ENCODE data around the gene MDK. TPM values are rescaled to one million over a fixed set of nuclear protein-coding genes. Genes with fewer than 3 reads are reported as not detected.

The MDK gene
- total RNA-seq, 1 experiment from 2014 or later: 286 TPM

GRCh38 chr11:46345881-46346484 is 35.5 kb upstream of the MDK start:
- Histone ChIP-seq H3K4me2 (ENCODE audit: low read length) (no peak overlapping the region), H3K9me2 (ENCODE audit: insufficient read depth) (no peaks in the 10 kb centered on the region), H4K20me1 (ENCODE audit: insufficient read depth) (no peaks in the 10 kb centered on the region), H3K27me3 (ENCODE audit: insufficient read depth, low read length) (no peaks in the 10 kb centered on the region), H3K36me3 (ENCODE audit: control insufficient read depth in 1 of 2, insufficient read depth in 2 of 2, low read length in 2 of 2) (no peaks in the 10 kb centered on the region), H3K27ac (ENCODE audit: low read depth, low read length) (no peak overlapping the region), H3K9ac (ENCODE audit: low read length) (no peak overlapping the region), H3K4me3 (replicated peaks in 1 of 2; ENCODE audit: low read depth in 1 of 2, low read length in 2 of 2) (no peak overlapping the region), H3K79me2 (ENCODE audit: insufficient read depth, low read length) (peaks cover 33% of the 10 kb centered on the region), H3K9me3 (ENCODE audit: control insufficient read depth in 1 of 2, insufficient read depth in 1 of 2, low read depth in 1 of 2, low read length in 2 of 2) (no peaks in the 10 kb centered on the region), H3K4me1 (ENCODE audit: control insufficient read depth in 1 of 2, insufficient read depth in 2 of 2, low read length in 2 of 2) (peaks cover 14 to 22% of the 10 kb centered on the region in 2 experiments; a peak in 3 of 4 replicates), H2AFZ (ENCODE audit: low read depth, low read length, poor library complexity, severe bottlenecking) (no peak overlapping the region)
- ChIA-PET CTCF (interaction anchor here (1.2 kb wide), 1 partner anchor 36 kb away, joined by 4 read pairs; no protein-coding TSS in a partner anchor), RAD21 (ENCODE audit: low non-redundant PET in 1 of 2, low total read pairs in 2 of 2, uncharacterized antibody in 2 of 2, unreplicated experiment in 2 of 2) (no interaction called here), POLR2A (no interaction called here)
- BruUV-seq (replicated peaks): no TSS peak
- no peak for TF ChIP-seq FOSL1 (IDR thresholded peaks at IDR 0.05; ENCODE audit: low read depth)
- TF ChIP-seq SP1 (IDR thresholded peaks at IDR 0.05; ENCODE audit: low read depth): no peak
- no peak for TF ChIP-seq CBX3 (IDR thresholded peaks at IDR 0.05; ENCODE audit: low read depth)
- TF ChIP-seq SRF (IDR thresholded peaks at IDR 0.05; ENCODE audit: low read depth): no peak
- no peak for TF ChIP-seq YY1 (IDR thresholded peaks at IDR 0.05; ENCODE audit: extremely low read depth, insufficient replicate concordance, low read depth, low read length)
- TF ChIP-seq ELF1 (IDR thresholded peaks at IDR 0.05; ENCODE audit: borderline replicate concordance, low read depth): no peak
- TF ChIP-seq CEBPB (IDR thresholded peaks at IDR 0.05; ENCODE audit: low read depth): no peak
- no peak for TF ChIP-seq ZFX (IDR thresholded peaks at IDR 0.05)
- no peak for TF ChIP-seq EZH2phosphoT487 (IDR thresholded peaks at IDR 0.05; ENCODE audit: borderline replicate concordance)
- no peak for TF ChIP-seq EZH2 (IDR thresholded peaks at IDR 0.05)
- TF ChIP-seq EGR1 (IDR thresholded peaks at IDR 0.05; ENCODE audit: low read depth): no peak
- no peak for TF ChIP-seq REST (IDR thresholded peaks at IDR 0.05; ENCODE audit: low read depth)
- no peak for TF ChIP-seq RAD21 (IDR thresholded peaks at IDR 0.05; ENCODE audit: low read depth)
- TF ChIP-seq ATF3 (IDR thresholded peaks at IDR 0.05): no peak
- no peak for TF ChIP-seq POLR2AphosphoS5 (IDR thresholded peaks at IDR 0.05; ENCODE audit: low read depth, low read length)
- no peak for TF ChIP-seq JUND (IDR thresholded peaks at IDR 0.05)
- TF ChIP-seq MAX (IDR thresholded peaks at IDR 0.05): no peak
- TF ChIP-seq SIN3A (IDR thresholded peaks at IDR 0.05; ENCODE audit: low read depth): no peak
- no peak for TF ChIP-seq POLR2A (IDR thresholded peaks at IDR 0.05; ENCODE audit: borderline replicate concordance, extremely low read depth, insufficient read depth, insufficient read length)
- DNase-seq (ENCODE audit: low read depth, low spot score) (no peak), ATAC-seq (no peak)
- intact Hi-C loops (cut with micrococcal nuclease): no loop called here
